Midbrain (tissue), 1 donor: ENCODE measurements around the gene LRRC75A.
"Not testable (repeated sequence)": the region's sequence is repeated elsewhere in the genome, so short reads cannot be mapped to it uniquely, and the experiment has no call there.

Experiments used
- DNase-seq: peaks from one replicate; lab custom pipeline; 2025; lab: John Stamatoyannopoulos, UW

The LRRC75A gene

DNA sequence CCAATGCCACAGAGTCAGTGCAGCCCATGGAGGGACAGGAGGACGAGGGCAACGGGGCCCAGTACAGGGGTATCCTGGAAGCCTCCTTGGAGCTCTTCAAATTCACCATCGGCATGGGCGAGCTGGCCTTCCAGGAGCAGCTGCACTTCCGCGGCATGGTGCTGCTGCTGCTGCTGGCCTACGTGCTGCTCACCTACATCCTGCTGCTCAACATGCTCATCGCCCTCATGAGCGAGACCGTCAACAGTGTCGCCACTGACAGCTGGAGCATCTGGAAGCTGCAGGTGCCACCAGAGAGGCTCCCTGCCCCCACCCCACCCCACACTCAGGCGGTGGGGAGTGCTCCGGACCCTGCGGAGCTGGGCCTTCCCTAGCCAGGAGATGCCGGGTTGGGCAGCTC, 60.0 kb downstream of the LRRC75A start:
- DNase-seq = no peak

DNA sequence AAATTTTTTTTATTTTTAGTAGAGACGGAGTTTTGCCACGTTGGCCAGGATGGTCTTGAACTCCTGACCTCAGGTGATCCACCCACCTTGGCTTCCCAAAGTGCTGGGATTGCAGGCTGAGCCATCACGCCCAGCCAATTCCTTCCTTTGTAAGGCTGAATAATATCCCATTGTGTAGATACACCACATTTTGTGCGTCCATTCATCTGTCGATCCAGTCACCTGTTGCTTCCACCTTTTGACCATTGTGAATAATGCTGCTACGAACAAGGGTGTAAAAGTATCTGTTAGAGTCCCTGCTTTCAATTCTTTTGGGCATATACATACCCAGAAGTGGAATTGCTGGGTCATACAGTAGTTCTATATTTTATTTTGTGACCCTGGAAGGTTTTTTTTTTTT, 61.3 kb downstream of the LRRC75A start:
- DNase-seq = no peak

DNA sequence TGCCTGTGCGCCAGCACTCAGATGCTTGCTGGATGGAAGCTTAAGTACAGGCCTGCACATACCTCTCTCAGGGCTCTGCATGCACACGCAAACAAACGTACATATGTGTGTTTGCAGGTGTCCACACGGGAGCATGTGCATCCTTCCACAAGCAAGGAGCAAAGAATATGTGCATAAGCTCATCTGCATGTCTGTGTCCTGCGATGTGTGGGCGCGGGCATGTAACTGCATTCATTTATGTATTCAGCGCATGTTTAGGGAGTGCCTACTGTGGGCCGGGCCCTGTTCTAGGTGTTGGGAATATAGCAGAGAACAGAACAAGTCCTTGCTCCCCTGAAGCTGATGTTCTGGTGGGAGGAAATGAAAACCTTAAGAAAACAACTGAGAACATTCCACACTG, 62.9 kb downstream of the LRRC75A start:
- DNase-seq = no peak

DNA sequence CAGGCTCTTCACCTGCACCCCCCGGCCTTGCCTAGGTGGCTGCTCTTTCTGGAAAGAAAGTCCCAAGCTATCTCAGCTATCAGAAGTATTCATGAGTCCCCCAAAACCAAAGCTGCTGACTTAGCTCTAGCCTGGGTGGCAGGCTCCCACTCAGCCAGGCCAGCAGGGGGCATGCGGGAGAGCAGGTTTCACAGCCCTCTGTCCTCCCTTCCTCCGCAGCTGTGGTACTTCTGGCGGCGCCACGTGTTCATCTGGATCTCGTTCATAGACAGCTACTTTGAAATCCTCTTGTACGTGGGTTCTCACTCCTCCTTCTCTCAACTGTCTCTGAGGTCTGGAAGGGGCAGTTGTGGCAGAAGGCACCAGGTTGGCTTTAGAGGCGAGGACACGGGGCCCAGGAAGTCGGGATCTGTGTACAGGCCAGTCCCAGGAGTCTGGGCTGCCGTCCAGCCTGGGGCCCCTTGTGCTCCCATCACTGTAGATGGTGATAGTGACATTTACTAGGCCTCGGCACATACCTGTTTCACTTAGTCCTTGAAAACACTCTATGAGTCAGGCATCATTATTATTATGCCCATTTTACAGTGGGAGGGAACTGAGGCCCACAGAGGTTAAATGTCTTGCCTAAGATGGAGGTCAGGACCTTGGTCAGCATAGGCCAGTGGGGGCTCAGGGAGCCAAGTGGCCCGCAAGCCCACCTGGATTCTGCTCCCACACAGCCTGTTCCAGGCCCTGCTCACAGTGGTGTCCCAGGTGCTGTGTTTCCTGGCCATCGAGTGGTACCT, 63.7 kb downstream of the LRRC75A start:
- DNase-seq = peak; percentile 15

DNA sequence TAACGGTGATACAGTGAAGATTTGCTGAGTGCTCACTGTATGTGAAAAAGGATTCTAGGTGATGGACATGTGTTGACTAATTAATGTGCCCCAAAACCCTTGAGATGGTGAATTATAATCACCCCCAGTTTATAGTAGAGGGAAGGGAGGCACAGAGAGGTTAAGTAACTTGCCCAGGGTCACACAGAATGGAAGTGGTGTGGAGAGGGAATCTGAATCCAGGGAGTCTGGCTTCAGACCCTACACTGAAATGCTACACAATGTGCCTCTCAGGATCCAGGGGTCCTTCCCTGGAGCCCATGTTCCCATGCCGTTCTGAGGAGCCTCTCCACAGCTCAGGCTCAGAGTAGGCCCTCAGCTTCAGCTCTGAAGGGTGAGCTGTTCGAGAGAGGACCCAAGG, 65.0 kb downstream of the LRRC75A start:
- DNase-seq = no peak

DNA sequence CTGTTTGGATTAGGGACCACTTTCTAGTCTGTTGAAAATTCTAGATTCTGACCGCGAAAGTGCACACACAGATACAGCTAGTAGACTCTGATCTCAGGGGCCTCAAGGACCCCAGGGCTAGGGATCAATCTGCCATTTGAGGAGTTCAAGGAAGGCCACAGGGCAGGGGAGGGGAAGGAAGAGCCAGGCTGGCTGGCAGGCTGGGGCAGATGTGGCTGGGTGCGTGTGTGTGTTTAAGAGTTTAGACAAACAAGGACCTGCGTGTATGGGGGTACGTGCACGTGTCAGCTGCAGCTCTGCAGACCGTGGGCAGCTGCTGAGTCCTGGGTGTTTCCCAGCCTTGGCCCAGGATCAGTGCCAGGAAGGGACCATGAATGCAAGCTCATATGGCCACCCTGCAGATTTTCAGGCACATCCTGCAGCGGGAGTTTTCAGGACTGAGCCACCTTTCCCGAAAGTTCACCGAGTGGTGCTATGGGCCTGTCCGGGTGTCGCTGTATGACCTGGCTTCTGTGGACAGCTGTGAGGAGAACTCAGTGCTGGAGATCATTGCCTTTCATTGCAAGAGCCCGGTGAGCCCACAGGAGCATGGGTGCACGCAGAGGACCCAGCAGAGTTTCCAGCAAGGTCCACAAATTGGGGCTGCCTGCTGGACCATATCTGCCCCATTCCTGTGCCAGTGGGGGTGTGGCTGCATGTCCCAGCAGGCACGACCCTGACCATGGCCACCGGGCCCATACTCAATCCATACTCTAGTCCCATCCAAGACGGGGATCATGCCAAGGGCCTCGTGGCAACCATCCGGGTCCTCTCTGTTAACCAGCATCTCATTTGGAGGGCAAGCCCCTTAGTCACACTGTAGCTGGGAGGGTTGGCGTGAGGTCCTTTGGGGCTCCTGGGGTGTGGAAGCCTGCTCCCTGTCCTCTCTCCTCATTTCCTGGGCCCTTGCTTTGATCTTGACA, 66.0 kb downstream of the LRRC75A start:
- no peak for DNase-seq

DNA sequence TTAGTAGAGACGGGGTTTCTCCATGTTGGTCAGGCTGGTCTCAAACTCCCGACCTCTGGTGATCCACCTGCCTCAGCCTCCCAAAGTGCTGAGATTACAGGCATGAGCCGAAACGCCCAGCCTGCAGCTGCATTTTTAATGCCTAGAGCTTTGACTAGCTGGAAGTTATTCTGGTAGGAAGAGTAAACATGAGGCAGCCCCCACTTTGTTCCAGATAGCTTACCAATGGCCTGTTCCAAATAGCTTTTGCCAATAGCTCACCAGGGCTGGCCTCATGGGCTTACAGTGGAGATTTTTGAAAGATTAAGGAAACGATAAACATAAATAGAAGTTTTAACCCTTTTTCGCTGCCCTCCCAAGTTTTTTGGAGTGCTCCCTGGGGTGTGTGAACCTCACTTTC, 66.8 kb downstream of the LRRC75A start:
- DNase-seq = no peak

DNA sequence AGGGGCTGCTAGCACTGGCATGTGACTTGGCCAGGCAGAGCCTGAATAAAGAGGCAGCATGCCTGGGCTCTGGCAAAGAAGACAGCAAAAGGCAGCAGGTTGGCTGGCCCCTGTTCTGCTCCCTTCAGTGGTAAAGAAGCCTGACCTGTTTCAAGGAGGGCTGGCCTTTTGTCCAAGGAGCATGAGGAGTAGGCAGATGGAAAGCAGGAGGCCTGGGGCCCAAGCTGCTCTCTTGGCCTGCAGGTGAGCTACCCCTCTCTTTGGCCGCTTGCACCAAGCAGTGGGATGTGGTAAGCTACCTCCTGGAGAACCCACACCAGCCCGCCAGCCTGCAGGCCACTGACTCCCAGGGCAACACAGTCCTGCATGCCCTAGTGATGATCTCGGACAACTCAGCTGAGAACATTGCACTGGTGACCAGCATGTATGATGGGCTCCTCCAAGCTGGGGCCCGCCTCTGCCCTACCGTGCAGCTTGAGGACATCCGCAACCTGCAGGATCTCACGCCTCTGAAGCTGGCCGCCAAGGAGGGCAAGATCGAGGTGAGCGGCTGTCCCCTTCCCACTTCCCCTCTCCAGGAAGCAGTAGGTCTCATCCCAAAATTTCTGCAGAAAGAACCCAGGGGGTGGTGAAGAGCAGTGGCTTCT, 68.6 kb downstream of the LRRC75A start:
- no peak for DNase-seq

DNA sequence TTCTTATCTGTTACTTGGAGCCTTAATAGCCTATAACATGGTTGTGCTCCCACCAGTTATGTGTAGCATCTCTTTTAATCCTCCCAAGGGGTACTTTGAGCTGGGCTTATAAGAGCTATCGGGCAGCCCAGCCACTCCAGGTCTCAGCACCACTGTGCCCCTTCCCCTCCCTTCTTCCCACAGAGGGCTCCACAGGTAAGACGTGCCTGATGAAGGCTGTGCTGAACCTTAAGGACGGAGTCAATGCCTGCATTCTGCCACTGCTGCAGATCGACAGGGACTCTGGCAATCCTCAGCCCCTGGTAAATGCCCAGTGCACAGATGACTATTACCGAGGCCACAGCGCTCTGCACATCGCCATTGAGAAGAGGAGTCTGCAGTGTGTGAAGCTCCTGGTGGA, 69.6 kb downstream of the LRRC75A start:
- no peak for DNase-seq

DNA sequence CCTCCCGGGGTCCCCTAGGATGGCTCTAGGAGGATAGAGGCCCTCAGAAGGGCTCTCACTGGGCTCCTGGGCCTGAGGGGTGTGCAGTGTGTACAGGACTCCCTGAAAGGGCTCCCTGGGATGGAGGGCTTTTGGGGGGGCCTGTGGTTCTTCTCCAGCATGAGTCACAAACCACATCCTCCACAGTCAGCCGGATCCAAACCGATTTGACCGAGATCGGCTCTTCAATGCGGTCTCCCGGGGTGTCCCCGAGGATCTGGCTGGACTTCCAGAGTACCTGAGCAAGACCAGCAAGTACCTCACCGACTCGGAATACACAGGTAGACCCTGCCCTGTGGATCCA, 72.1 kb downstream of the LRRC75A start:
- no peak for DNase-seq

DNA sequence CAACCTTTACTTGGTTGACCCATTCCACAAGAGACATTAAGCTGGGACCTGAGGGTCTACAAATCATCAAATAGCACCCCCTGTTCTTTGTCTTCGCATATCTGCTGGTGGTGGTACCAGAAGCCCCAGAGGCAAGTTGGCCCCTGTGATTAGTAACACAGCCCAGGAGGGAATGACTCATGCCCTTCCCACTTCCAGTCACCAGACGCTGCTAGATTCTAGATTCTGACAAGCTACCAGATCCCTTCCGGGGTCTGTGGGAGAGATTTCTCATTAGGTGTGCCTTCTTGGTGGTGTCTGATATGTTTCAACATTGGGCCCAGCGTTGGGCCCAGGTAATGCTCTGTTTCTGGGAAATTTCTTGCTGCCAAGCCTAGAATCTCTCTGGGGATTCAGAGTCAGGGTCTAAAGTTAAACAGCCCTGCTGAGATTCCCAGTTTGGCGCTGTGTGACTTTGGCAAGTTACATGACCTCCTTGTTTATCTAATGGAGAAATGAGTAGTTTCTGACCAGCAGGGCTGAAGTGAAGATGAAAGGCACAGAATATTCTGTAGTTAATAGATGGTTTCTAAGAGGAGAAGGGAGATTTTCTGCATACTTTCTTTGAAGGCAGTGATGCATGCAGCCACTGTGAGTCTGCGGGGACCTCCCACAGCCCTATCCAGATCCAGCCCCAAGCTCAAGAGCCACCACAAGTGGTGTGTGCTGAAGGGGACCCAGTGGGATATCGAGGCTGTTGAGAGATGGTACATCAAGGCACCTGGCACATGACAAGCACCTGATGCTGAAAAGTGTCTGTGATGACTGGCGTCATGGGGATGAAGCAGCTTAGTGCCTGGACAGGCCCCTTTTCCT, 72.7 kb downstream of the LRRC75A start:
- no peak for DNase-seq

DNA sequence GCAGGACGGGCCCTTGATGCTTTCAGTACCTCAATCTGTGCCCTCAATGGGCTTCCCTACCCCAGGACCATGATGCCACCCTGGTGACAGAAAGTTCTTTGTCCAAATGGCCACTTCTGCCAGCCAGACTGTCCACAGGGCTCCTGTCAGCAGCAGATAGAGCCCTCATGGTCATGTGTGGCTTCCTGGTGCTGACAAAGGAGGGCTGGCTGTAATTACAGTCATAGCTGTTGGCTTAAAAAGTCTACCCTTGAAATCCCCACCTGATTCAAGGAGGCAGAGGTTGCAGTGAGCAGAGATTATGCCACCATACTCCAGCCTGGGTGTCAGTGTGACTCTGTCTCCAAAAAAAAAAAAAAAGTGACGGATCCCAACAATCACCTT, 73.3 kb downstream of the LRRC75A start:
- no peak for DNase-seq

DNA sequence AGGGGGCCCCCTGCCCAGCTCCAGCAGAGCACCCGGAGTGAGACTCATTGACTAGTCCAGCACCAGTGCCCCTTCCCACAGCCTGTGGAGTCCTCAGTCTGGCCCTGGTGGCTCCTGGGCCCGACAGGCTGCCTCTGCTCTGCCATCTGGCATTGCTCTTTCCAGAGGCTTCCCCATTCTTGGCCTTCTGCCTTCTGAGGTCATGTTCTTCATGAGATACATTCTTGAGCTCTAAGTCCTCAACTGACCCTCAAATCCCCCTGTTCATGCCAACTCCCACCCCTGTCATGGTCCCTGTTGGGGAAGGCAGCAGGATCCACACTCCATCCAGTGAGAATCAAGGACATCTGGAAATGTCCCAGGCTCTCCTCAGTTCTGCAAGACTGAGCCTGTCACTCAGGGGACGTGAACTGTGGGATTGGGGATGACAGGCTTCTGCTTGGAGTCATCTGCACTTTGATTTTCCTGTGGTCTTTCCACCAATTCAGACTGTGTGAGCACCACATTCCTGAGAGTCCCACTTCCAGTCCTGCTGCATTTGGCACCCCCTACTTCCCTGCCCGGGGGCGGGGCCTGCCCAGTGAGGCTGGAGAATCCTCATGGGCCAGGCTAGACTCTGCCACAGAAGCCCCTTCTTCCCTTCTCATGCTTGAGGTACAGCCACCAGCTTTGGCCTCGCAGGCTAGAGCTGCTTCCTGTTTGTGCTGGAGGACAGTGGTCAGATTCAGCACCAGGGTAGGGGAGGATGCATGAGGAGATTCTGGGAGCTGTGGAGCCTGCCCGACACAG, 73.9 kb downstream of the LRRC75A start:
- DNase-seq = no peak

DNA sequence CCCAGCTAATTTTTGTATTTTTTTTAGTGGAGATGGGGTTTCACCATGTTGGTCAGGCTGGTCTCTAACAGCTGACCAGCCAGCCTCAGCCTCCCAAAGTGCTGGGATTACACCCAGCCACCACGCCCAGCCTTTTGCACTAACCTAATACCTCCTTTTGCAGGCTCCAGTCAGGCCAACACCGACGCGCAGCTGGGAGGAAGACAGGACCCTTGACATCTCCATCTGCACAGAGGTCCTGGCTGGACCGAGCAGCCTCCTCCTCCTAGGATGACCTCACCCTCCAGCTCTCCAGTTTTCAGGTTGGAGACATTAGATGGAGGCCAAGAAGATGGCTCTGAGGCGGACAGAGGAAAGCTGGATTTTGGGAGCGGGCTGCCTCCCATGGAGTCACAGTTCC, 74.6 kb downstream of the LRRC75A start:
- DNase-seq = no peak

DNA sequence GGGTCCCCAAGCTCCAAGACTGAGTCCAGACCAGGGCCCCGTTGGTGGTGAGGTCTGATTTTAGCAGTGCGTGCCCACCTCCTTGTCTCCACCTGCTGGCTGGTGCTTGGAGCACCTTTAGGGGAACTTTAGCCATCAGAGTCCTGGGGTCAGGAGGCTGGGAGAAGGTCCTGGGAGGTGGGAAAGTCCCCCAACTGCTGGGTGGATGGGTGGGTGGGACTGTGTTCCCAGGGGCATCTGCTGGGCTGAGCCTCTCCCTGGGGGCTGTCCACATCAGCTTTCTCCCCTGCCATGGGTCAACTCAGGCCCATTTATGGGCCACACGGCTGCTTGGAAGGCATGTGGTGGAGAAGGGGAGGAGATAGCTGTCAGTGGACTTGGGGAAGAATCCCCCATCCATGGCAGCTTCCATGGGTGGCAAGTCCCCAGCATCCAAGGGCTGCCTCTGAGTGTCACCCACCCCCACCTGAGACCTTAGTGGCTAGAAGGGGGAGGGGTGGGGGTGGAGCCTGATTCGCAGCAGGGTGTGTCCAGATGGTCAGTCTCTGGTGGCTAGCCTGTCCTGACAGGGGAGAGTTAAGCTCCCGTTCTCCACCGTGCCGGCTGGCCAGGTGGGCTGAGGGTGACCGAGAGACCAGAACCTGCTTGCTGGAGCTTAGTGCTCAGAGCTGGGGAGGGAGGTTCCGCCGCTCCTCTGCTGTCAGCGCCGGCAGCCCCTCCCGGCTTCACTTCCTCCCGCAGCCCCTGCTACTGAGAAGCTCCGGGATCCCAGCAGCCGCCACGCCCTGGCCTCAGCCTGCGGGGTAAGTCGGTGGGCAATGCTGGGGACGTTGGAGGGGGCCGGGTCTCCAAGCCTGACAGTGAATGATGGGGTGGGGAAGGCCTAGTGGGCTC, 76.7 kb downstream of the LRRC75A start, which contains the start of gene TRPV2:
TSS of gene TRPV2 (plus strand) at position 541 of the 894 bp plus-strand sequence. CDS start 2,098 bp downstream, outside the sequence.
- no peak for DNase-seq

DNA sequence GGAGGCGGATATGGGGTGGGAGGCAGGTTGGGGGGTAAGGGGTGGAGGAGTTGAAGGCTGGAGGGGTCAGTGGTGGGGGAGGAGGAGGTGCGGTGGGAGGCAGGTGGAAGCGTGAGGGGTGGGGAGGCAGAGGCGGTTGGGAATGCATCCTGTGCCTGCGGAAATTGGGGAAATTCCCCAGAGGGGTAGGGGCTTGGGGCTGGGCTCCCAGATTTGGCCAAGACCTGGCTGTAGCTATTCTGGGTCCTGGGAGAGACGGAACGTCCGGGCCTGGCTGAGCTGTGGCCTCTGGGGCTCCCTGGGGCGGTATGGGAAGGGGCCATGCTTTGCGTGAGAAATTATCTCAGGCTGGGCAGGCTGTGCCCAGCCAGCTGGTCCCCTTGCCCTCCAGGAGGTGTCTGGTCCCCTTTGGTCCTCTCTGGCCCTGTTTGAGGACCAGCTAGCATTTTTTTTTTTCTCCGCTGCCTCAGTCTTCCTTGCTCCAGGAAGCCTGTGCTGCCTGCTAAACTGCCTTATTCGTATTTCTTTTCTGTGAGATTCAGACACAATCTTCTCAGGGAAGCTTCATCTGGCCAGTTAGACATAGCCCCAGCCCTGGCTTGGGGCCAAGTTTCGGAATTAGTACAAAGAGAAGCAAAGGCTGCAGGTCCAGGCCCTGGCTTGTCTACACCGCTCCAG, 83.9 kb downstream of the LRRC75A start:
- peak; percentile 50 for DNase-seq

DNA sequence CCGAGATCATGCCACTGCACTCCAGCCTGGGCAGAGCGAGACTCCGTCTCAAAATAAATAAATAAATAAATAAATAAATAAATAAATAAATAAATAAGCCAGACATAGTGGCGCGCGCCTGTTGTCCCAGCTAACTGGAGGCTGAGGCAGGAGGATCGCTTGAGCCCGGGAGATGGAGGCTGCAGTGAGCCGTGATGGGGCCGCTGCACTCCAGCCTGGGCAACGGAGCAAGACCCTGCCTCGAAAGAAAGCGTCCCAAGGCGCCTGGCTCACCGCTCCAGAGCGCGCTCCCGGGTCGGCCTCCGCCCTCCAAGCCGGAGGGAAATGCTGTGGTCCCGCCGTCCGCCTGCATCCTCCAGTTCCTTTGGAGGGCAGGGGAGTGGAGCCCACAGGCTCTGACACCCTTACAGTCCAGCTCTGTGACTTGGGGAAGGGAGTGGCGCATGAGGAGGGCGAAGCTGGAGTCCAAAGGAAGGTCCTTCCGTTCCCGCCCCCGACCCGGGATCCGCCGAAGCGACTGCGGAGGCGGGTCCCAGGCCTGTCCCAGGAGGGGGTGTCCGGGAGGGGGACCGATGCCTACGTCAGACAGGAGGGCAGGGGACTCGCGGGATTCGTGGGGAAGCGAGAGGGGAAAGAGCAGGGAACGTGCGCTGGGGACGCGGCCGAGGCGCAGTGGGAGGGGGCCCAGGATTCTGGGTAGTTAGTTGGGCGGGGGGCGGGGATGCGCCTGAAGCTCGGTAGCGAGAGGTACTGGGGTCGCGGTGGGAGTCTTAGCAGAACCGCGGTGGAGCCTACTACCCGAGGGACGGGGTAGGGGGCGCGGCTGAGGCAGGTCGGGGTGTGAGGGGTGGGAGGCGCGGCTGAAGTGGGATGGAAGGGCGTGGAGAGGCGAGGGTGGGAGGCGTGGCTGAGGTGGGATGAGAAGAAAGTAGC, 85.0 kb downstream of the LRRC75A start:
- no peak for DNase-seq

DNA sequence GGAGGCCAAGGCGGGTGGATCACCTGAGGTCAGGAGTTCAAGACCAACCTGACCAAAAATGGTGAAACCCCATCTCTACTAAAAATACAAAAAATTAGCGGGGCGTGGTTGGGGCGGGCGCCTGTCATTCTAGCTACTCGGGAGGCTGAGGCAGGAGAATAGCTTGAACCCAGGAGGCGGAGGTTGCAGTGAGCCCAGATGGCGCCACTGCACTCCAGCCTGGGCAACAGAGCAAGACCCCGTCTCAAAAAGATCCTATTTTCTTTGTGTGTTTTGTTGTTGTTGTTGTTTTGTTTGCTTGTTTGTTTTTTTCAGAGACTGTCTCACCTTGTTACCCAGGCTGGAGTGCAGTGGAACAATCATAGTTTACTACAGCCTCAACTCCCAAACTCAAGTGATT, 88.1 kb downstream of the LRRC75A start:
- DNase-seq = not testable (repeated sequence)
